Measurements from ENCODE around the gene NAV2.

NAV2 gene

DNA sequence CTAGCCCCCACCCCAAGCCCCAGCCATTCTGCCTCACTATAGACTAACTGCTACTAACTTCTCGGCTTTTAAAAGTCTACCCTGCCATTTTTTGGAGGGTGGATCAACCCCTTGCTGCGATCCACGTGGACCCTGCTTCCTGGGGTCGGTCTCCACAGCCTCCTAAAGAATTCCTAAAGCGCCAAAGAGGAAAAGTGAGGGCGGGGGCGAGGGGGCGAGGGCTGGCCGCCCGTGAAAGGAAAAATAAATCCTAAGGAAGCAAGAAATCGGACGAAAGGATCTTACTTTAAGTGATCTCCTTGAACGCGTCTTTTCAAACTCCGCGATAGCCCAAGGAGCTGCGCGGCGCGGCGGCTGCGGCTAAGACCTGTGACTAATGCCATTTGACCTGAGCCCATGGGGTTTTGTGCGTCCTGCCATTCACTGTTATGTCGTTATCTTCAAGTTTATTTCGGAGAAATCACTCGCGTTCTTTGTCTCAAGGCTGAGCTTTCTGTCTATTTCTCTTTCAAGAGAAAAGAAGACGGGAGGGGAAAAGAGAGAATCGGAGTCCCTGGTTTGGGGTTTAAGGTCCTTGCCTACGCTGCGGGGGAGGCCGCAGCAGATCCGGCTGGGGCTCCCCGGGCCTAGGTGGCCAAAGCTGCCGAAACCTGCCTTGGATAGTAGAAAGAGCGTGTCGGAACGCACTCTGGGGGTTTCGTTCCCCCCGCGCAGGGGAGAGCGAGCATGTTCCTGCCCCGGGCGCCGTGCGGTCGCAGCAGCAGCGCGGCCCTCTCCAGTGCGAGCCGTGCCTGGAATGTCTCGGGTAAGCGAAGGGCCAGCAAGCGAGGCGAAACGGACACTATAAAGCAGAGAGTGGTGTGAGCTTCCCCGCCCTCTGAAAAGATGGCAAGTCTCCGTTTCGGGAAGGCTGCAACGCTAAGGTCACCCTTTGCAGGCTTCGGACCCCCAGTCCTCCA is 450.5 kb downstream of the NAV2 start:
- peaks cover 6% of the 10 kb centered on the region for H3K4me1 Mint-ChIP-seq (ENCODE audit: low read depth)
- H3K4me3 Mint-ChIP-seq: no peak overlapping the region
- H3K27ac Mint-ChIP-seq: peak overlapping the region; percentile 82
- H3K9me3 Mint-ChIP-seq: peaks cover 21% of the 10 kb centered on the region
- peaks cover 81% of the 10 kb centered on the region for H3K27me3 Mint-ChIP-seq (ENCODE audit: low read depth)
- H3K36me3 Mint-ChIP-seq (ENCODE audit: low read depth): peaks cover 12% of the 10 kb centered on the region

DNA sequence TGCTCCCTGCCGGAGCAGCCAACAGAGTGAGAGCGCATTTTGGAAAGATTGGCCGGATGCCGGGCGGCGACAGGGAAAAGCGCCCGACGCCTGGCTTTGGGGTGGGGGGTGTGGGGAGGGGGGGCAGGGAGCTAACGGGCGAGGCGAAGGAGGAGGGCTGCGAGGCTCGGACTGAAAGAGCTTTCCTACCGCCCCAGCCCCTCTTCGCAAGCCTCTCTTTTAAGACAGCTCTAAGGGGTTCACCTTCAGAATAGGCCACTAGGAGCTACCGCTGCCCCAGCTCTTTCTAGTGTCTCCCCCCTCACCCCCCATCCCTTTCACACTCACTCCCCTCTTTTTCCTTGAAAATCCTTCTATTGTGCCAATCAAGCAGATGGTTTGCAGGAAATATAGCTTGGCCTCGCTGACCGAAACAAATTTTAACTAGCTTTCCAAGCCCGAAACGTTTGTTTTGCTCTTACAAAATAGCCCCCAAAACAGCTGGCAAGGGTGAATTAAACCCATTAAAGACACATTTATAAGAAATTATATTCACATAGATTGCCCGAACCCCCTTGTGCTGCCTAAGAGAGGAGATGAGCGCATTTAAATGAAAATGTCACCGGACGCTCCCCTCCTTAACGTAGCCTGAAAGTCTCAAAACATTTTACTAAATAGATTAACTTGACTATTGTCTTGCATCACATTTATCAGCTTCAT is 451.3 kb downstream of the NAV2 start:
- Mint-ChIP-seq H3K27me3 (ENCODE audit: low read depth) (peaks cover 72% of the 10 kb centered on the region), H3K4me3 (no peak overlapping the region), H3K36me3 (ENCODE audit: low read depth) (peaks cover 10% of the 10 kb centered on the region), H3K4me1 (ENCODE audit: low read depth) (peaks cover 3% of the 10 kb centered on the region), H3K27ac (no peak overlapping the region), H3K9me3 (peaks cover 13% of the 10 kb centered on the region)

All from T-helper 1 cell treated with Interleukin-12 subunit alpha and Interleukin-12 subunit beta and Interleukin-4 antibody, amounts not matched to agents 30 μg/mL and 1 μg/mL, for 36 hours (primary cell).